ENCODE results near the gene SMARCA2.

SMARCA2 gene

GRCh38 chr9:2170722-2171121 is 155.6 kb downstream of the SMARCA2 start:
- DNase-seq (ENCODE audit: low read depth in 2 of 2) = no peak

- DNase-seq (ENCODE audit: low read depth in 2 of 2) = no peak
These were observed 158.0 kb downstream of the SMARCA2 start for GRCh38 chr9:2173170-2173569.

- no peak for DNase-seq (ENCODE audit: low read depth in 2 of 2)
These were observed 158.7 kb downstream of the SMARCA2 start for GRCh38 chr9:2173861-2174260.

GRCh38 chr9:2174306-2174705 is 159.2 kb downstream of the SMARCA2 start:
- DNase-seq (ENCODE audit: low read depth in 2 of 2) = no peak

GRCh38 chr9:2174911-2175310 is 159.8 kb downstream of the SMARCA2 start:
- no peak for DNase-seq (ENCODE audit: low read depth in 2 of 2)

- DNase-seq (ENCODE audit: low read depth in 2 of 2) = no peak
These were observed 162.0 kb downstream of the SMARCA2 start for GRCh38 chr9:2177121-2177520.

- DNase-seq (ENCODE audit: low read depth in 2 of 2) = no peak
These were observed 163.0 kb downstream of the SMARCA2 start for GRCh38 chr9:2178034-2178734.

GRCh38 chr9:2179567-2179966 is 164.4 kb downstream of the SMARCA2 start:
- no peak for DNase-seq (ENCODE audit: low read depth in 2 of 2)

- no peak for DNase-seq (ENCODE audit: low read depth in 2 of 2)
These were observed 165.0 kb downstream of the SMARCA2 start for GRCh38 chr9:2180154-2180553.

- DNase-seq (ENCODE audit: low read depth in 2 of 2) = no peak
These were observed 165.6 kb downstream of the SMARCA2 start for GRCh38 chr9:2180704-2181103.

GRCh38 chr9:2181792-2182191 is 166.6 kb downstream of the SMARCA2 start:
- no peak for DNase-seq (ENCODE audit: low read depth in 2 of 2)

- DNase-seq (ENCODE audit: low read depth in 2 of 2) = no peak
These were observed 175.9 kb downstream of the SMARCA2 start for GRCh38 chr9:2190939-2191608.

- DNase-seq (ENCODE audit: low read depth in 2 of 2) = no peak
These were observed 176.4 kb downstream of the SMARCA2 start for GRCh38 chr9:2191609-2191972.

- DNase-seq (ENCODE audit: low read depth in 2 of 2) = no peak
These were observed 177.3 kb downstream of the SMARCA2 start for GRCh38 chr9:2192356-2192979.

GRCh38 chr9:2193552-2193951 is 178.4 kb downstream of the SMARCA2 start:
- DNase-seq (ENCODE audit: low read depth in 2 of 2) = no peak

GRCh38 chr9:2195211-2195610 is 180.1 kb downstream of the SMARCA2 start:
- no peak for DNase-seq (ENCODE audit: low read depth in 2 of 2)

GRCh38 chr9:2196757-2197156 is 181.6 kb downstream of the SMARCA2 start:
- DNase-seq (ENCODE audit: low read depth in 2 of 2) = no peak

GRCh38 chr9:2198956-2199635 is 183.9 kb downstream of the SMARCA2 start:
- no peak for DNase-seq (ENCODE audit: low read depth in 2 of 2)

- no peak for DNase-seq (ENCODE audit: low read depth in 2 of 2)
These were observed 185.1 kb downstream of the SMARCA2 start for GRCh38 chr9:2199999-2200796.

GRCh38 chr9:2208465-2208864 is 193.3 kb downstream of the SMARCA2 start:
- DNase-seq (ENCODE audit: low read depth in 2 of 2) = no peak

GRCh38 chr9:2208991-2209390 is 193.8 kb downstream of the SMARCA2 start:
- no peak for DNase-seq (ENCODE audit: low read depth in 2 of 2)

GRCh38 chr9:2209400-2209799 is 194.3 kb downstream of the SMARCA2 start:
- DNase-seq (ENCODE audit: low read depth in 2 of 2) = no peak

Measured in stimulated activated CD8-positive, alpha-beta memory T cell treated with anti-CD3 and anti-CD28 coated beads, Interleukin-2, amount 100 ng/mL, for 48 hours (primary cell).